ENCODE measurements around the gene CEP128.

GRCh38 chr14:80751285-80751684 lies 190.3 kb downstream of the CEP128 start:
- TF ChIP-seq CTCF (IDR thresholded peaks at IDR 0.05) (no peak), EP300 (IDR thresholded peaks at IDR 0.05; ENCODE audit: low read depth) (no peak), POLR2AphosphoS5 (IDR thresholded peaks at IDR 0.05) (no peak), POLR2A (IDR thresholded peaks at IDR 0.05) (no peak)

Measured in transverse colon (tissue), 4 donors.